Inflammatory macrophage treated with lipopolysaccharide for 1 hour (primary cell): Measurements from ENCODE around the gene CACNB2.
"Not testable (repeated sequence)": the region's sequence is repeated elsewhere in the genome, so short reads cannot be mapped to it uniquely, and the experiment has no call there.

ENCODE experiments used
- DNase-seq, 2 donors: peaks; one replicate each; pipeline ENCODE4 v3.0.0-alpha.2; 2020 to 2022

CACNB2 gene

DNA sequence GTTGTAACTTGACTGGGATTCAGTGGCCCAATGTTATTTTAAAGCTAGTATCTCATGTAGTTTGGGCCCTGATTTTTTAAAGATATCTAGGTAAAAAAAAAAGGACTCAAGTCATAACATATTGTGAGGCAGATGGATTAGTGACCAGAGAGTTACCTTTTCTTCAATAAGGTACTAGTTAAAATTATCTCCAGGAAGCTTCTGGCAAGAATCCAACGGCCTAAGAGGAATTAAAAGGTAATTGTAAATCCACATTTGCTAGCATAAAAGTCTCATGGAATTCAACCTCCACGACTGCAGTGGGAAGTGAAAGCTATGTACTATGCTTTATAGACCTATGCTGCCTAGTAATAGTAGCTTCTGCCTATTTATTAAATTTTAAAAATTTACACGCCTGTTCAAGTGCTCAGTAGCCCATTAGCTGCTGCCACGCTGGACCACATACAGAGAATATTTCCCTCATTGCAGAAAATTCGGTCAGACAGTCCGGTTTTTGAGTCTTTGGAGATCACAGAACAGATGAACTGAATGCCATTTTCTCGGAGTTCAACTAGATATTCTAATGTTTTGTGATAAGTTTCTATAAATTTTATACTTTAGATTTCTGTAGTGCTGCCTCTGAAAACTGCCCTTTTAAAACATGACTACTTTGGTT lies 392.8 kb downstream of the CACNB2 start:
- DNase-seq: no peak

DNA sequence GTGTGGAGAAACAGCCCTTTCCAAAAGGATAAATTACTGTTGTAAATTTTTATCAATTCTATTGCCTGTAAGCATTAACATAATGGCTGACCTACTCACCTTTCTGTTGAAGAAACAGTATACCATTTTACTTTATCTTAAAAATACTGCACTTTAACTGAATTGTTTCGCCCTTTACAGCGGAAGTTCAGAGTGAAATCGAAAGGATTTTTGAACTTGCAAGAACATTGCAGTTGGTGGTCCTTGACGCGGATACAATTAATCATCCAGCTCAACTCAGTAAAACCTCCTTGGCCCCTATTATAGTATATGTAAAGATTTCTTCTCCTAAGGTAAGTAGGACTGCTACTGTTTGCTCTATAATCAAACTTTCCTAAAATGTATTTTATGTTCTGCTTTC lies 393.7 kb downstream of the CACNB2 start:
- DNase-seq: no peak

DNA sequence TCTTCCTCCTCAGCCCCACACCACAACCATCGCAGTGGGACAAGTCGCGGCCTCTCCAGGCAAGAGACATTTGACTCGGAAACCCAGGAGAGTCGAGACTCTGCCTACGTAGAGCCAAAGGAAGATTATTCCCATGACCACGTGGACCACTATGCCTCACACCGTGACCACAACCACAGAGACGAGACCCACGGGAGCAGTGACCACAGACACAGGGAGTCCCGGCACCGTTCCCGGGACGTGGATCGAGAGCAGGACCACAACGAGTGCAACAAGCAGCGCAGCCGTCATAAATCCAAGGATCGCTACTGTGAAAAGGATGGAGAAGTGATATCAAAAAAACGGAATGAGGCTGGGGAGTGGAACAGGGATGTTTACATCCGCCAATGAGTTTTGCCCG lies 399.1 kb downstream of the CACNB2 start:
- DNase-seq: no peak

DNA sequence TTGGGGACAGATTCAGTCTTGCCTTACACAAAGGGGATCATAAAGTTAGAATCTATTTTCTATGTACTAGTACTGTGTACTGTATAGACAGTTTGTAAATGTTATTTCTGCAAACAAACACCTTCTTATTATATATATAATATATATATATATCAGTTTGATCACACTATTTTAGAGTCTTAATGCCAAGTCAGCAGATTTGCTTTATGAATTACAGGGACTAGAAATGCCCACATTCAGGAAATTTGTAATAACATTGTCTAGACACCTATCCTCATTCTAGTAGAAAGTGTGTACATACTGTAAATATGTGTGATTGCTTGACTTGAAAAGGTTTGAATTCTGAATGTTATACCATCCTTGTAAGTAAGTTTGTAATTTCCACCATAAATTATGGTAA lies 400.0 kb downstream of the CACNB2 start:
- DNase-seq: no peak

DNA sequence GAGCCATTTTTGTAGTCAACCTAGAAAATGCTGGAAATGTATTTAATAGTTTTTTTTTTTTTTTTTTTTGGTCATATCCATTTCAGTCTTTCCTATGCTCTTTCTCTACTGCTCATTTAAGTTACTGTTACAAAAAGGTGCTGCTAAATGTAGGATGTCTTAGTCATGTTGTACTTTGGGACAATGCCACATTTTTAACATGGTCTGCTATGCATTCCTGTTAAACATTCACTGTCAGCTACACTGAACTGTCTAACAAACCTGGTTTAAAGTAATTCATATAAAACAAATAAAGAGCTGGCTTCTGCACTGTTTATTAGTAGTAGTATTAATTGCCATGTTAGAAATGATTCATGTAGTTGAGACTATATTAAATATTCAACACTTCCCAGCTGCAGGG lies 402.6 kb downstream of the CACNB2 start:
- no peak for DNase-seq

DNA sequence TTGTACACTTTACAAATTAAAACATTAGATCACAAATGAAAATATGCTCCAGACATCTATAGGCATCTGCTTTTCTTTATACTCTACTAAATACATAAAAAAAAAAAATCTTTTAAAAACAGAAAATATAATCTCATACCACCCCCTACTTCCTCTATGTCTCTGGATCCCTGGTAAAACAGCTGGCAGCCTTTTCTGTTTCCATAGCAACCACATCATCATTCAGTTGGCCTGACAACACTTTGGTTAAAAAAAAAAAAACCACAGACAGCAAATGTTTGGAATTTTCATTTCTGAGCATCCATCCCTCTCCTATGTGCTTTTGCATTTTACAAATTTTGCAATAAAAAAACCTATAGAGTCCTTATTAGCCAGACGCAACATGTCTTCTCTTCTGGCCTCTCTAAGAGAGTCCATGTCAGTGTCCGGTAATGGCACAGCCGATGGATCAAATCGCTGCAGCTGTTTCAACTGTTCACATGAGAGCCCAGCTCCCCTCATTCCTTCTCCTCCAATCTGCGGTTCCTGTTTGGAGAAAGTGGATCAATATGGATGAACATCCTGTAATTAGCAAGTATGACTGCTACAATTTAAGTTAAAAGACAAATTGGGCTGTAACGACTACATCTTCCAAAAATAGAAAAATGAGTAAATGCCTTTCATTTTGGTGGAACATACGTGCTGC lies 405.5 kb downstream of the CACNB2 start:
- DNase-seq: no peak

DNA sequence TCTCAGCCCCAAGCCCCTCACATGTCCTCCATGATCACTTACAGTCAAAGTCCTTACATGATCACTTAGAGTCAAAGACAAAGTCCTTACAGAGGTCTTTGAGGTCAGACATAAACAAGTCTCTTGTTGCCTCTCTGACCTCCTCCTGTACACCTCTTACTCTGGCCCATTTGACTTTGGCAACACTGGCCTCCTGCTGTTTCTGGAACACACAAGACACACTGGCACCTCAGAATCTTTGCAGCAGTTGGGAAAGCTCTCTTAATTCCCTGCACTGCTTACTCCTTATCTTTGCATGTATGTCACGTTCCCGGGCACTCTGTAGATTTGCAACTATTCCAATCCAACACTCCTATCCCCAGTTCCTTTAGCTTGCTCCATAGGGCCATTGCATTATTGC lies 408.9 kb downstream of the CACNB2 start:
- DNase-seq: no peak

DNA sequence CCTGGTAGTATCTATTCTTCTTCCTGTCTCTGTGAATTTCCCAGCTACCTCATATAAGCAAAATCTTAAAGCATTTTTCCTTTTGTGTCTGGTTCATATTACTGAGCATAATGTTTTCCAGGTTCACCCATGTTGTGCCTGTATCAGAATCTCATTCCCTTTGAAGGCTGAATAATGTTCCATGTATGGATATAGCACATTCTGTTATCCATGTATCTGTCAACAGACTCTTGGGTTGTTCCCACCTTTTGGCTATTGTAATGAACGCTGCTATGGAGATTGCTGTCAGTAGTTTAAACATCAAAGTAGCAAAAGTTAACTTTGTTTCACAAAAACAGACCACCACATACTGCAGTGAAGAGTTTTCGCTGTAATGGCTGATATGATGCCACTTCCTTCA lies 411.2 kb downstream of the CACNB2 start:
- DNase-seq: no peak

DNA sequence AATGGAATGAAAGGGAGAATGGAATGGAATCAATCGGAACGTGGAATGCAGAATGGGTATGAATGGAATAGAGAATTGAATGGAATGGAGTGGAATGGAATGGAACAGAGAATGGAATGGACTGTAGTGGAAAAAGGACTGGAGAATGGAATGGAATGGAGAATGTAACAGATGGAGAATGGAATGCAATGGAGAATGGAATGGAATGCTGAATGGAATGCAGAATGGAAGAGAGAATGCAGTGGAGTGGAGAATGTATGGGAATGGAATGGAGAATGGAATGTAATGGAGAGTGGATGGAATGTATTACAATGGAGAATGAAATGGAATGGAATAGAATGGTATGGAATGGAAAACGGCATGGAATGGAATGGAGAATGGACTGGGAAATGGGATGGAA lies 414.3 kb downstream of the CACNB2 start:
- DNase-seq: no peak

DNA sequence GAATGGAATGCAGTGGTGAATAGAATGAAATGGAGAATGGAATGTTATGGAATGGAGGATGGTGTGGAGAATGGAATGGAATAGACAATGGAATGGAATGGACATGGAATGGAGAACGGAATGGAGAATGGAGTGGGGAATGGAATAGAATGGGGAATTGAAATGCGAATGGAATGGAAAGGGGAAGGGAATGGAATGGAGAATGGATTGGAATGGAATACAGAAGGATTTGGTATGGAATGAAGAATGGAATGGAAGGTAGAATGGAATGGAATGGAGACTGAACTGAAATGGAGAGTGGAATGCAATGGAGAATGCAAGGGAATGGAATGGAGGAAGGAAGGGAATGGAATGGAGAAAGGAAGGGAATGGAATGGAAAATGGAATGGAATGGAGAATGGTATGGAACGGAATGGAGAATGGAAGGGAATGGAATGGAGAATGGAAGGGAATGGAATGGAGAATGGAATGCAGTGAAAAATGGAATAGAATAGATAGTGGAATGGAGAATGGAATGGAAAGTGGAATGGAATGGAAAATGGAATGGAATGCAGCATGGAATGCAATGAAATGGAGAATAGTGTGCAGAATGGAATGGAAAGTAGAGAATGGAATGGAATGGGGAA lies 416.4 kb downstream of the CACNB2 start:
- DNase-seq: no peak

DNA sequence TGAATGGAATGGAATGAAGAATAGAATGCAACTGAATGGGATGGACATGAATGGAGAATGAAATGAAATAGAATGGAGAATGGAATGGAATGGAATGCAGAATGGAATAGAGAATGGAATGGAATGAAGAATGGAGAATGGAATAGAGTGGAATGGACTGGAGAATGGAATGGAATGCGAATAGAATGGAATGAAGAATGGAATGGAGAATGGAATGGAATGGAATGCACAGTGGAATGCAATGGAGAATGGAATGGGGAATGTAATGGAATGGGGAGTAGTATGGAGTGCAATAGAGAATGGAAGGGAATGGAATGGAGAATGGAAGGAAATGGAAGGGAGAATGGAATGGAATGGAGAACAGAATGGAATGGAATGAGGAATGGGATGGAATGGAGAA lies 417.7 kb downstream of the CACNB2 start:
- no peak for DNase-seq

DNA sequence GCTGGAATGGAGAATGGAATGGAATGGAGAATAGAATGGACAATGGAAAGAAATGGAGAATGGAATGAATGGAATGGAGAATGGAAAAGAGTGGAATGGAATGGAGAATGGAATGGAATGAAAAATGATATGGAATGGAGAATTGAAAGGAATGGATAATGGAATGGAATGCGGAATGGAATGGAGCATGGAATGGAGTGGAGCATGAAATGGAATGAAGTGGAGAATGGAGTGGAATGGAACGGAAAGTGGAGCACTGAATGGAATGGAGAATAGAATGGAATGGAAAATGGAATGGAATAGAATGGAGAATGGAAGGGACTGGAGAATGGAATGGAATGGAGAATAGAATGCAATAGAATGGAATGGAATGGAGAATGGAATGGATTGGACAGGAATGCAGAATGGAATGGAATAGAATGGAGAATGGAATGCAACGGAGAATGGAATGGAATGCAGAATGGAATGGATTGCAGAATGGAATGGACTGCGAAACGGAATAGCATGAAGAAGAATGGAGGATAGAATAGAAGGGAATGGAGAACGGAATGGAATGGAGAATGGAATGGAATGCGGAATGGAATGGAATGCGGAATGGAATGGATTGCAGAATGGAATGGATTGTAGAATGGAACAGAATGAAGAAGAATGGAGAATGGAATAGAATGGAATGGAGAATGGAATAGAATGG lies 421.8 kb downstream of the CACNB2 start:
- DNase-seq: no peak

DNA sequence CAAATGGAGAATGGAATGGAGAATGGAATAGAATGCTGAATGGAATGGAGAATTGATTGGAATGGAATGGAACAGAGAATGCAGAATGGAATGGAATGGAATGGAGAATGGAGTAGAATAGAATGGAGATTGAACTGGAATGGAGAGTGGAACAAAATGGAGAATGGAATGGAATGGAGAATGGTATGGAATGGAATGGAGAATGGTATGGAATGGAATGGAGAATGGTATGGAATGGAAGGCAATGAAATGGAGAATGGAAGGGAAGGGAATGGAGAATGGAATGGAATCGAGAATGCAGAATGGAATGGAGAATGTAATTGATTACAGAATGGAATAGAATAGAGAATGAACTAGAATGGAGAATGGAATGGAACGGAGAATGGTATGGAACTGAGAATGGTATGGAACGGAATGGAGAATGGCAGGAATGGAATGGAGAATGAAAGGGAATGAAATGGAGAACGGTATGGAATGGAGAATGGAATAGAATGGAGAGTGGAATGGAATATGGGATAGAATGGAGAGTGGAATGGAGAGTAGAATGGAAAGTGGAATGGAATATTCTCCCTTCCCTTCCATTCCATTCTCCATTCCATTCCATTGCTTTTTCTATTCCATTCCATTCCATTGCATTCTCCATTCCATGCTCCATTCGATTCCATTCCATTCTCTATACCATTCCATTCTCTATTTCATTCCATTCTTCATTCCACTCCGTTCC lies 422.9 kb downstream of the CACNB2 start:
- DNase-seq: no peak

DNA sequence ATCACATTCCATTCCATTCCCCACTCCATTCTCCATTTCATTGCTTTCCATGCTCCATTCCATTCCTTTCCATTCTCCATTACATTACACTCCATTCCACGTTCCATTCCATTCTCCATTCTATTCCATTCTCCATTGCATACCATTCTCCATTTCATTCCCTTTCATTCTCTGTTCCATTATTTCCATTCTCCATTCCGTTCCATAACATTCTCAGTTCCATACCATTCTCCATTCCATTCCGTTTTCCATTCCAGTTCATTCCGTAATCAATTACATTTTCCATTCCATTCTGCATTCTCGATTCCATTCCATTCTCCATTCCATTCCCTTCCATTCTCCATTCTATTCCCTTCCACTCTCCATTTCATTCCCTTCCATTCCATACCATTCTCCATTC lies 424.8 kb downstream of the CACNB2 start:
- no peak for DNase-seq

DNA sequence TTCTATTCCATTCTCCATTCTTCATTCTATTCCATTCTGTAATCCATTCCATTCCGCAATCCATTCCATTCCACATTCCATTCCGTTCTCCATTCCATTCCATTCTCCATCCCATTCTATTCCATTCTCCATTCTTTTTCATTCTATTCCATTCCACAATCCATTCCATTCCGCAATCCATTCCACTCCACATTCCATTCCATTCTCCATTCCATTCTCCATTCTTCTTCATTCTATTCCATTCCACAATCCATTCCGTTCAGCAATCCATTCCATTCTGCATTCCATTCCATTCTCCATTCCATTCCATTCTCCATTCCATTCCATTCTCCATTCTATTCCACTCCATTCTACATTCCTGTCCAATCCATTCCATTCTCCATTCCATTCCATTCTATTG lies 426.0 kb downstream of the CACNB2 start:
- no peak for DNase-seq

DNA sequence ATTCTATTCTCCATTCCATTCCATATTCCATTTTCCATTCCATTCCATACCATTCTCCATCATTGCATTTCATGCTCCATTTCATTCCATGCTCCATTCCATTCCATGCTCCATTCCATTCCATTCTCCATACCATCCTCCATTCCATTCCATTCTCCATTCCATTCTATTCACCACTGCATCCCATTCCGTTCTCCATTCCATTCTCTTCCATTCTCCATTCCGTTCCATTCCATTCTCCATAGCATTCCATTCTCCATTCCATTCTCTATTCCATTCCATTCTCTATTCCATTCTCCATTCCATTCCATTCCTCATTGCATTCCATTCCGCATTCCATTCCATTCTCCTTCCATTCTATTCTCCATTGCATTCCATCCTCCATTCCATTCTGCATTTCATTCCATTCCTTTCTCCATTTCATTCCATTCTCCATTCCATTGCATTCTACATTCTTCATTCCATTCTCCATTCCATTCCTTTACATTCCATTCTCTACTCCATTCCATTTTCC lies 427.2 kb downstream of the CACNB2 start:
- no peak for DNase-seq

DNA sequence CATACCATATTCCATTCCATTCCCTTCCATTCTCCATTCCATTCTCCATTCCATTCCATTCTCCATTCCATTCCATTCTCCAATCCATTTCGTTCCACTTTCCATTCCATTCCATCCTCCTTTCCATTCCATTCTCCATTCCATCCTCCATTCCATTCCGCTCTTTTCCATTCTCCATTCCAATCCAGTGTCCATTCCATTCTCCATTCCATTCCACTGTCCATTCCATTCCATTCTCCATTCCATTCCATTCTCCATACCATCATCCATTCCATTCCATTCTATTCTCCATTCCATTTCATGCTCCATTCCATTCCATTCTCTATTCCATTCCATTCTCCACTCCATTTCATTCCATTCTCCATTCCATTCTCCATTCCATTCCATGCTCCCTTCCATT lies 430.2 kb downstream of the CACNB2 start:
- not testable (repeated sequence) for DNase-seq

DNA sequence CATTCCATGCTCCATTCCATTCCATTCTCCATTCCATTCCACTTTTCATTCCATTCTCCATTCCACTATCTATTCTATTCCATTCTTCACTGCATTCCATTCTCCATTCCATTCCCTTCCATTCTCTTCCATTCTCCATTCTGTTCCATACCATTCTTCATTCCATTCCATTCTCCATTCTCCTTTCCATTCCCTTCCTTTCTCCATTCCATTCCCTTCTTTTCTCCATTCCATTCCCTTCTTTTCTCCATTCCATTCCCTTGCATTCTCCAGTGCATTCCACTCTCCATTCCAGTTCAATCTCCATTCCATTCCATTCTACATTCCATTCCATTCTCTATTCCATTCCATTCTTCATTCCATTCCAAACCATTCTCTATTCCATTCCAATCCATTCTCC lies 430.9 kb downstream of the CACNB2 start:
- DNase-seq: no peak

DNA sequence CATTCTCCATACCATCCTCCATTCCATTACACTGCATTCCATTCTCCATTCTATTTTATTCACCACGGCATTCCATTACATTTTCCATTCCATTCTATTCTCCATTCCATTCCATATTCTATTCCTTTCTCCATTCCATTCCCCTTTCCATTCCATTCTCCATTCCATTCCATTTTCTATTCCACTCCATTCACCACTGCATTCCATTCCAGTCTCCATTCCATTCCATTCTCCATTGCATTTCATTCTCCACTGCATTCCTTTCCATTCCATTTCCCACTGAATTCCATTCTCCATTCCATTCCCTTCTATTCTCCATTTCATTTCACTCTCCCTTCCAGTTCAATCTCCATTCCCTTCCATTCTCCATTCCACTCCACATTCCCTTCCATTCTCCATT lies 431.6 kb downstream of the CACNB2 start:
- DNase-seq: no peak

DNA sequence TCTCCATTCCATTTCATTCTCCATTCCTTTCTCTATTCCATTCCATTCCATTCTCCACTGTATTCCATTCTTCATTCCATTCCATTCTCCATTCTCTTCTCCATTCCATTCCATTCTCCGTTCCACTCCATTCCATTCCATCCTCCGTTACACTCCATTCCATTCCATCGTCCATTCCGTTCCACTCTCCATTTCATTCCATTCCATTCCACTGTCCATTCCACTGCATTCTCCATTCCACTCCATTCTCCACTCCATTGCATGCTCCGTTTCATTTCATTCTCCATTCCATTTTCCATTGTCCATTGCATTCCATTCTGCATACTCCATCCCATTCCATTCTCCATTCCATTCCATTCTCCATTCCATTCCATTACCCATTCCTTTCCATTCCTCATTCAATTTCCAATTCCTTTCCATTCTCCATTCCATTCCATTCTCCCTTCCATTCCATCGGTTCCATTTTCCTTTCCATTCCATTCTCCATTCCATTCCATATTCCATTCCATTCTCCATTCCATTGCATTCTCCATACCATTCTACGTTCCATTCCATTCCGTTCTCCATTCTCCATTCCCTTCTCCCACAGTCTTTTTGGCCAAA lies 432.8 kb downstream of the CACNB2 start:
- no peak for DNase-seq

DNA sequence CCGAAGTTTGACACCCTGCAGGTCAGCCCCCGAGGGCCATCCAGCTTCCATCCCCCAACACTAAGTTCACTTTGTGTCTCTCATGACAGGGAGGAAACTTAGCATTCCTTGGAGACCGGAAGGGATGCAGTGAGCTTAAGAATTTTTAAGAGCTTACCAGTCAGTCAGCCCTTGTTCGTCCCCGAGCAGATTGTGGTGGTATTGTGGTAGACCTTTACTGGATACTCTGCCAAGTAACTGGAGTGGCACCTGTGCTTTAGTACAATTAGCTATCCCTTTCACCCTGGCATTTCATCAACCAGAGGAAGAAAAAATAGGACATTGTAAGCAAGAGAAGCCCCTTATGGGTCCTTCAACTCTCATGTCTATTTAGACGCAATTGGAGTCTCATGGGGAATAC lies 436.4 kb downstream of the CACNB2 start:
- DNase-seq: no peak

DNA sequence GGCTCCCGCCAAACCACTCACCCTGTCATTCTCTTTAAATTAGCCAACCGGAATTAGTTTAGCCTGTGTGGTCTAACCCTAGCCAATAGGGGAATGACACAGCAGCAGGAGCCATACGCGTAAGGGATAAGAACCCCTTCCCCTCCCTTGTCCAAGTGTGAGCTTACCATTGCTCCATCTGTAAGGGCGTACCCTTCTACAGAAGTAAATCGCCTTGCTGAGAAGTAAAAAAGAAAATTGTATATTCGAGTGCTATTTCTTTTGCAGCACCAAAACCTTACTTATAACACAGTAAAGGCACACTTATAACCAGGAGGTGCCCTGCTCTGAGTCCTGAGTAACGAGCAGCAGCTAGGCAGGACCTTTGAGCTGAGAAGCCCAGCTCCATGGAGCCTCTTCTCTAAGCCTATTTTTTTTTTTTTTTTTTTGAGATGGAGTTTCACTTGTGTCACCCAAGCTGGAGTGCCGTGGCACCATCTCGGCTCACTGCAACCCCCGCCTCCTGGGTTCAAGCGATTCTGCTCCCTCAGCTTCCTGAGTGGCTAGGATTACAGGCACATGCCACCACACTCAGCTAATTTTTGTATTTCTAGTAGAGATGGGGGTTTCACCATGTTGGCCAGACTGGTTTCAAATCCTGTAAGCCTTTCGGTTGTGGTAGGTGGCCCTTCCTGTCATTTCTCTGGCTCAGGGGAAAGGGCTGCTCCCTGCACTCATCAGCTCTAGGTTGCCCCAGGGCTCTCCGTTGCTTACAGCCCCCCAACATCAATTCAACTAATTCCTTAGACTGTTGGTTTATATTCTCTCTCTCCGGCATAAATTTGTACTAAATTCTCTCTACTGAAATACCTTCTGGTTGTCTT lies 437.8 kb downstream of the CACNB2 start:
- DNase-seq: no peak
